GM21515 (cell line): Measurements from ENCODE around the gene AGBL3.

Experiments
- ATAC-seq: cut with Tn5 transposase; IDR thresholded peaks from one replicate; pipeline ENCODE4 v1.9.1; 2021; ENCODE audit not compliant: unreplicated experiment

The AGBL3 gene

GRCh38 chr7:135181929-135182678 lies 195.8 kb downstream of the AGBL3 start:
- no peak for ATAC-seq

- ATAC-seq = no peak
These were observed 197.2 kb downstream of the AGBL3 start for GRCh38 chr7:135183478-135183877.

- ATAC-seq = no peak
These were observed 198.0 kb downstream of the AGBL3 start for GRCh38 chr7:135184254-135184841.
